GM18499 (cell line): ENCODE measurements around the gene MCTP1.
A peak's percentile ranks its signal among the peaks of the same experiment; 100 is the strongest.
"Not testable (repeated sequence)": the region's sequence is repeated elsewhere in the genome, so short reads cannot be mapped to it uniquely, and the experiment has no call there.

Experiments used
- ATAC-seq: cut with Tn5 transposase; IDR thresholded peaks from one replicate; pipeline ENCODE4 v1.9.1; 2021; ENCODE audit warnings: moderate number of reproducible peaks; ENCODE audit not compliant: insufficient read depth, unreplicated experiment

Gene MCTP1

DNA sequence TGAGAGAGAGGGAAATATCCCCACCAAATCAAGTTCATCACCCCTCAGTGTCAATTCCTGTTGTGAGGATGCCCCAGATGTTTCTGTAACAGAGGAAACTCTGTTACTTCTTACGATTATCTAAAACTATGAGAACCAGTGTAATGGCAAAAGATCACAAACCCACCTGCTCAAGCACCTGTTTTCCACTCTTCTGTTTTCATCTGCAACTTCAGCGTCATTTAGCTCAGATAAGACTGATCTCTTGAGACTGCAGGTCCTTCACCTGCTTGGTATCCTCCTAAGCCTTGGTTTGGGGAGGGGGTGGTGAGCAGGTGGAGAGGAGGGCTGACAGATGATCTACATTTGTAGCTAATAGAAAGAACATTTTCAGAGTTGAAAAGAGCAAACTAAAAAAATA, 437.2 kb downstream of the MCTP1 start:
- ATAC-seq = no peak

DNA sequence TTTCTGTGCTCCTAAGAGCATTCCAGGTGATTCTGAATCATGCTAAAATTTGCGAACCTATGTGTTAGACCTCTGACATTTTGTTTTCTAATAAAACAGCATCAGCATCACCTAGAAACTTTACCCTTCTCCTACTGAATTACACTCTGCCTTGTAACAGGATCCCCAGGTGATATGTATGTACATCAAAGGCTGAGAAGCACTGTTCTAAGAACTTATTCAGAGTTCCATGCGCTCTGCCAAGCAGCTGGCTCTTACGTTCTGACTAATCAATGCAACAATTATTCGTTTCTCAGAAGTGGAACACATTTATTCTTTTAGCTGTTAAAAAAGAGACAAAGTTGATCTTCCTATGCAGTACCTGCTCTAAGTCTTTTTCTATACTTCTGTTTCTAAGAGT, 437.9 kb downstream of the MCTP1 start:
- ATAC-seq = no peak

GRCh38 chr5:94845696-94846095, 439.2 kb downstream of the MCTP1 start:
- ATAC-seq = not testable (repeated sequence)

DNA sequence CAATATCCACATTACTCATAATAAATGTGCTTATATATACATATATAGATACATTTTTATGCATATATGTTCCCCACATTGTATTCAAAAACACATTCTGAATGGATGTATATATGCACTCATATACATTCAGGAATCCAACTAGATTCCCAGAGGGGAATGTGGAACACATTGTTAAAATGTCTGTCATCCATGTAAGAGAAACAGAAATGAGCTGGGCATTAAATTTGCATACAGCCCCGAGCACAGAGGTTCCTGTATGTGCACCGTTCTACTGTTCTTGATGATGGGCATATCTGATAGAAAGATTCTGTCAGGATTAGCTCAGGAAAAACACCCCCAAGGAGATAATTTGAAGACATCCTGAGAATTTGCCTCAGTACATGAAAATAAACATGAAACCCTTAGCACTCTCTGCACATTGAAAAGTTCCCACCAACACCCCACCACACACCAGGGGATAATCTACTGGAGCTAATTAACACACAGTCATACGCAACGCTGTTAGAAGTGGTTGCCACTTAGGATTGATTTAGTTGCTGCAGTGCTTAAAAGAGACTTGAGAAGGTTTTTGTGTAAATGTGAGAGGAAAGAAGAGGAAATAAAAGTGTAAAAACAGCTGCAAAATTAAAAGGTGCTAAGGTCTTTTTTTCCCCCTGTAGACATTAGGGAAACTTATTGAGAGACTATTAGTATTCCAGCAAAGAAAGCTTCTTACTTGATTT, 443.1 kb downstream of the MCTP1 start:
- no peak for ATAC-seq

- ATAC-seq = no peak
Observed at GRCh38 chr5:94833851-94834250, 451.0 kb downstream of the MCTP1 start.

GRCh38 chr5:94832685-94833084, 452.2 kb downstream of the MCTP1 start:
- no peak for ATAC-seq

DNA sequence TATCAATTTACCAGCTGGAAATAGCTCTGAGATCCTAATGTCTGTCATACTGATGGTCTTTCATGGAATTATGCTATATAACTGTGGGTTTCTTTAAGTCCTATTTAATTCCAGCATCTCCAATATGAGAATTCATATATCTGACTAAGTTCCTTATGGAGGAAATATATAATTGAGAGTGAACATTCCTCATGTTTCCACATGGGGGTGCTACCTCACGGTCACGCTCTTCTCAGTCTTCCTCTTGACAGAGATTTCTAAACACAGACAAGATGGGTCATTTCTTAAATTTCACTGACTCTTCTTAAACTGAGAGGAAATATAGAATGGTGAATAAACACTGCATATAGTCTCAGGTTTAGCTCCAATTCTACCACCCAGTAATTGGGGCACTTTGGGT, 454.4 kb downstream of the MCTP1 start:
- ATAC-seq = no peak

GRCh38 chr5:94828222-94828621, 456.7 kb downstream of the MCTP1 start:
- ATAC-seq = not testable (repeated sequence)

GRCh38 chr5:94820488-94820887, 464.4 kb downstream of the MCTP1 start:
- ATAC-seq = no peak

- ATAC-seq = no peak
Observed at GRCh38 chr5:94818904-94819303, 466.0 kb downstream of the MCTP1 start.

GRCh38 chr5:94815313-94816039, 469.4 kb downstream of the MCTP1 start:
- ATAC-seq = no peak

DNA sequence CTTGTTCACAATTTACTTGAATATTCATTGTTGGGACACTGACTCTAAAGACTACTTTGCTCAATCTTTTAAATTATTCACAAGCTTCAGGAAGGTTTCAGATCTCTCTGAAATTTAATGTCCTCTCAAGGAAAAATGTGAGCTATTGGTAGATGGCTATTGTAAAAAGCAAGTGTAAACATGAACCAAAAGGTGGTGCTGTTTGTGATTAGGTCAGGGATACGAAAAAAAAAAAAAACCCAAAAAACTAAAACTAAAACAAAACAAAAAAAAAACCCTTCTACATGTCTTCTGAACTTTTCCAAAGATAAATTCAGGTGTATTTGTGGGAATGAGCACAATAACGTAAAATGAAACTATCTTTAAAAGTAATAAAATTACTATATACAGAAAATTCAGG, 472.7 kb downstream of the MCTP1 start:
- ATAC-seq = no peak

GRCh38 chr5:94811331-94811730, 473.6 kb downstream of the MCTP1 start:
- no peak for ATAC-seq

DNA sequence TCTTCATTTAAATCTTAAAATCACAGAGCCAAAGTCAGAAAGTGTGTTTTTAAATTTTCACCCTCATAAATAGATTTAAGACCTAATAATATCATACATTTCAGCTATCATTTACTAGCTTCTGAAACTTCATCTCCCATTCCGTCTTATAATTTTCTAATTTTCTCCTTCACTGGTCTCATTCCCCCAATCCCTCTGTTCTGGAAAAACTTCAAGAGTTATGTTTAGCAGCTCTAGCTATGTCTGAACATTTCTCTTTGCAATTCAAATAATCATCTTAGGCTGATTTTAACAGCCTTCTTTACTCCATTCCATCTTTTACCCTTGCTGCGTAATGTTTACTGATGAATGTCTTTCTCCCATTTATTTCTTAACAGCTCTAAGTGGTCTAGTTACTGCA, 474.0 kb downstream of the MCTP1 start:
- ATAC-seq = no peak

DNA sequence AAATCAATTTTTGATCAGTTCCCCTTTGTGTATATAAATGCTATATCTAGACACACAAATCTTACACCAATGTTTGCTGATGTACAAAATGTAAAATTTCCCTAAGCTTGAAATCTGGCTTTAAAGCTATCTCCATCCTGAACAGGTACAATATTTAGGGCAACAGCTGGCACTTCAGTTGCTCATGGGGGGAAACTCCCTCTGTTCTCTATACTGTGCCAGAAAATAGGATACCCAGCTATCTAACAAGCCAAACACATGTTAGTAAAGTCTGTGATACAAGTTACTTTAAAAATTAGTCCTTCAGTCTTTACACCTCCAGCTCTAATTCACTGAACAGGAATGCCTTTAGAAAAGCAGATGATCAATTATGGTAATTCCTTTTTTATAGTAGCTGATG, 474.6 kb downstream of the MCTP1 start:
- ATAC-seq = no peak

- no peak for ATAC-seq
Observed at GRCh38 chr5:94808497-94808896, 476.4 kb downstream of the MCTP1 start.

GRCh38 chr5:94807985-94808384, 476.9 kb downstream of the MCTP1 start:
- ATAC-seq = no peak

DNA sequence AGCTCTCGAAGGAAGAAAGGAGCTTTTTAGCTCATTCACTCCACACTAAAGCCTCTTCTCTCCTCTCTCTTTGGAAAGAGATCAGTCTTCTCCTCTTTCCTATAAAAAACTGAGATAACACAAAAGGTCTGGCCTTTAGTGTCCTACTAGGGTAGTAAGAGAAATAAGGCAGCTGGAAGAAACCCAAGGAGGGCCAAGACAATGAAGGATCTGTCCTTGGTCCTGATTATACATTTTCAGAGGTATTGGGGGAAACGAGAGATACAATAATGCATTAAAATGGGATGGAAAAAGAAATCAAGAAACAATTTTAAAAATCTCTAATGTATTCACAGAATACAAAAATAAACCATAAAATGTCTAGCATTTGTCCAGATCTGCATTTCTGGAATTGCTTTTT, 482.4 kb downstream of the MCTP1 start:
- no peak for ATAC-seq

DNA sequence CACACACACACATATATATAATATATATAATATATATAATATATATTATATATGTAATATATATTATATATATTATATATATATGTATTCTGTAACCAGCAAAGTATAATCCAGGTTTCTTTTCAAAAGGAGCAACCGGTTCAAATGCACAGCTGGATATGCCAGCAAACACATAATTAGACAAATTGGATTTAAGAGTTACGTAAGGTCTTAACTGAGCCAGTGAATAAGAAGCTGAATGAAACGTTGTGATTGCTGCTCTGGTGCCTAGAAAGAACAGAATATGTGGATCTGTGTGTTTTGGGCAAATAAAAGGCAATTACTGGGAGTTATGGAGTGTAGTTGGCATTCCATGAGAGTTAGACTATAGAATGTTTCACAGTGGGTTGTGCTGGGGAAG, 488.3 kb downstream of the MCTP1 start:
- ATAC-seq = no peak

GRCh38 chr5:94793816-94794198, 491.1 kb downstream of the MCTP1 start:
- ATAC-seq = peak; percentile 25

DNA sequence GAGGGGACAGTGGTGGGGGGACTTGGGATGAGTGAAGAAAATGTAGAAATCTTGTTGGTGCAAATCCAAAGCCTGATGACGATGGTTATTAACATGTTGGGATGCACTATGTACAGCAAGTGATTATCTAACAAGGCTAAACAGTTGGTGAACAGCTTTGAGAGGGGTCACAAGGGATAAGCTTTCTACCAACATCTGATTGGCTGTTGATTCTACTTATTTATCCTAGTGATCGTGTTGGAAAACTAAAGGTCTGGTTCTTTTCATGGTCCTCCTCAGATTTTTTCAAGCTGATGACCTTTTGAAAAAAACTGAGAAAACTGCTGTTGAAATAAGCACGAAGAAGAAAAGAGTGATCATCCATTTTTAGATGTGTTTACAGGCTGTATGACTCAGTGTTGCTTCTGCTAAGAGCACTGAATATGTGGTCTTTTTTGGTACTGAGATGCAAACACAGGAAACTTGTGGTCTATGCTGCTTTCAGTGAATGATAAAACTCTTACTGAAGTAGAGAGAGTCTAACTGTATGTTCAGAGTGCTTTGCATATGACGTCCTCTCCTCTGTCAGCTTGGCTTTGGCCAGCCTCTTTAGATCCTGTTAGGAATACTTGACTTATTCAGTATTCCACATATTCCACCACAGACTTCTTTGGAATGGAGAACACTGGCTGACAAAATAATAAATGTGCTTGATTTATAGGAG, 491.6 kb downstream of the MCTP1 start:
- peak; percentile 99 for ATAC-seq
